CD4-positive, alpha-beta T cell treated with Interleukin-6 at 100 ng/mL for 8 hours (primary cell): Measurements from ENCODE around the gene MRC1.
A peak's percentile ranks its signal among the peaks of the same experiment; 100 is the strongest.

Experiments used
- DNase-seq: peaks from one replicate; pipeline ENCODE4 v3.0.0-alpha.2; 2020; ENCODE audit warnings: mixed read lengths, low spot score

Gene MRC1

DNA sequence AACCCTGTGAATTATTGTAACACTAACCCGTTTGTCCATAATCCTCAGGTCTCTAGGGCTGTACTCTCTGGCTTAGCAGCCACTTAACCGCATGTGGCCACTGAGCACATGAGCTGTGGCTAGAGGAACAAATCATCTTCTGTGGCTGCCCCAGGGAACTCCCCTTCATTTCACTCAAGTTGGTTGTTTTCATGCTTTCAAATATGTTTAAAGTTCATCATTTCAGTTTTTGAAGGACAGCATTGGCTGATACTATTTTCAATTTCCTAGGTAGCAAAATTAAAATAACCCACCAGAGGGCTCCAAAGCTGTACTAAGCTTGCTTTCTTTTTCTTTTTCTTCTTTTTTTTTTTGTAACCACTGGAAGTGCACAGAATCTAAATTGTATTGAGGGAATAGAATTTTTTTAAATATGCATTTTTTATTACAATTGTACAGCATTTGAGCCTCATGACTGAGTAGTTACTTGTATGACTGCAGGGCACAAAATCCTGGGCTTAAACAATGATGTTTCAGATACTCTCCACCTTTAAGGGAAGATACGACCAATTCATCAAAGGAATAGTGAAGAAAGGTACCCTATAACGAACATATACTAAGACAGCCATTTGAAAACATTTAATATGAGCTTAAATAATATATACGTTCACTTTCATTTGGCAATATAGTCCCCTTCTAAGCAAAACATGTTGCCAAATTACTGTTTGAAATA lies 38.6 kb downstream of the MRC1 start:
- no peak for DNase-seq

DNA sequence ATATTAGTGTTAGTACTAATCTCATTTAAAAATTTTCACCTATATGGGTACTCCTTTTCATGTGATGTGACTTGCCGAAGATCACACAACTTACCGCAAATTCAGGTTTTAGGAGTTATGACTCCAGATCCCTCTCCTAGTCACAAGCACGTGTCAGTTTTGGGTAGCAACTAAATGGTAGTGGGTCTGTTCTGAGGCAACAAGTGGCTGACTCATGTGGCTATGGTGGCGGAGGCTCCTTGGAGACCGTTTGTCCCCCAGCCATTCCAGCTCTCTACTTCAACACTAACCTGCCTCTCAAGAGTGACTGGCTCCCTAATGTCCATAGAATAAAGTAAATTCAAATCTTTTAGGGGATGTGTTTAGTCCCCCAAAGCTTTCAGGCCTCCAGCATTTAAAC lies 39.5 kb downstream of the MRC1 start:
- DNase-seq = no peak

DNA sequence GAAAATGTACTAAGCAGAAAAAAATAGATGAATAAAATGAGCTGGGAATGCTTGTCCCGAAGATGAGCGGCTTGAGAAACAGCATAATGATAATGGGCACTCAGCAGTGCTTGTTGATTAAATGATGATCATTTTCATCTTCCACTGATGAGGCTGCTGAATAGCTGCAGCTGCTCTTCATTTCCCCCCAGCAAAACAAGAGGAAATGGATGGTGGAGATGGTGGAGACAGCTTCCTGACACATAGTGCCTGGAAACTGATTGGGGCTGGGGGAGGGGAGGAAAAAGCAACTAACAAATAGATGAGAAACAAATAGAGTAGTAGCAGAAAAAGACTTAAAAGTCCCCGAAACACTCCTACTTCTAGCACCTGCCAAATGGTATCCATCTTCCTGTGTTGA lies 41.4 kb downstream of the MRC1 start:
- DNase-seq = no peak

DNA sequence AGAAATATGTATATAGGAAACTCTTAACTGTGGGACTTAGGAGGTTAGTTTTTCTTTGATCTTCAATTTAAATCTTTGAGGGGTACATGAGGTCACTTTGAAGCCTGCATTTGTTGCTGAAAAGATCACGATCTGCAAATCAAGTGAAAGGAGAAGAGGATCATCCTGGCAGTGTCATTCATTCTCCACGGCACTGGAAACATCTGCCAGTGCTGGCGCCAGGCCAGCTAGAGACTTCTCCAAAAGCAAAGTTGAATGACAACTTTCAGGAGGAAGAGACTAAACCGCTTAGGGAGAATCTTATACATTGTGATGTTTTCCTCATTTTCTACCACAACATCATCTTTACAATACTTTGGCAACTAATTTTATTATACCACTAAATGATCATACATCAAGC lies 42.5 kb downstream of the MRC1 start:
- no peak for DNase-seq

DNA sequence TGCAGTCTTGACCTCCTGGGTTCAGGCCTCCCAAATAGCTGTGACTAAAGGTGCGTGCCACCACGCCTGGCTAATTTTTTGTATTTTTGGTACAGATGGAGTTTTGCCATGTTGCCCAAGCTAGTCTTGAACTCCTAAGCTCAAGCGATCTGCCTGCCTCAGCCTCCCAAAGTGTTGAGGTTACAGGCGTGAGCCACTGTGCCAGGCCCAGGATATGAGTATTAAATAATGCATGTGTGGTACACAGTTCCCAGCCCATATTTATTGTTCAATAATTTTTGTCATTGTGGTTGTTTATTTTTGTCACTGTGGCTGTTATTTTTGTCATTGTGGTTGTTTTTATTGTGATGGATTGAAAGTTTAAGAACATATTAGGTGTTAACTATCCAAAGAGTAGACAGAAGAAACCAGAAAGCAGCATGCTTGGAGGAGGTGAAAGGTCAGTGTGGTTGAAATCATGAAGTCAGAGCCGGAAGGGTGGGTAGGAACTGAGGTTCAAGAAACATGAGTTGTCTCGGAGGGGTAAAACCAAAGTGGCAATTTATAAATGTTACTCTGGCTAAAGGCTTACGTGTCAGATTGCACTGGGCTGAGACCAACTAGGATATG lies 45.0 kb downstream of the MRC1 start:
- DNase-seq = no peak

DNA sequence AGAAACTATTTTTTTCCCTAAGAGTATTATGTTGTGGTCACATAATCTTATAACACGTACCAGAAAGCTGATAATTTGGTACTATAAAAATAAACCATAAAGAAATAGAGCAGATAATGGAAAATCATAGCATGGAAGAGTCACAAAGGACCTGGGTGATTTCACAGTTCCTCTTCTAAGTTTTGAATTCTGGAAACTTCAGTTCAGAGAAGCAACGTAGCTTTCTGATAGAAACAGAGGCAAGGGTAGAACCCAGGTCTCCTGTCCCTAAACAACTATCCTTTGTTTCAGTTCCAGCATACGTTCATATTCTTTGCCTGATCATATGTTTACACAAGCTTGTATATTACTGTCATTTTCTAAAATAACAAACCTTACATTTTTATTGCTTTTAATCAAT lies 47.9 kb downstream of the MRC1 start:
- DNase-seq = no peak

DNA sequence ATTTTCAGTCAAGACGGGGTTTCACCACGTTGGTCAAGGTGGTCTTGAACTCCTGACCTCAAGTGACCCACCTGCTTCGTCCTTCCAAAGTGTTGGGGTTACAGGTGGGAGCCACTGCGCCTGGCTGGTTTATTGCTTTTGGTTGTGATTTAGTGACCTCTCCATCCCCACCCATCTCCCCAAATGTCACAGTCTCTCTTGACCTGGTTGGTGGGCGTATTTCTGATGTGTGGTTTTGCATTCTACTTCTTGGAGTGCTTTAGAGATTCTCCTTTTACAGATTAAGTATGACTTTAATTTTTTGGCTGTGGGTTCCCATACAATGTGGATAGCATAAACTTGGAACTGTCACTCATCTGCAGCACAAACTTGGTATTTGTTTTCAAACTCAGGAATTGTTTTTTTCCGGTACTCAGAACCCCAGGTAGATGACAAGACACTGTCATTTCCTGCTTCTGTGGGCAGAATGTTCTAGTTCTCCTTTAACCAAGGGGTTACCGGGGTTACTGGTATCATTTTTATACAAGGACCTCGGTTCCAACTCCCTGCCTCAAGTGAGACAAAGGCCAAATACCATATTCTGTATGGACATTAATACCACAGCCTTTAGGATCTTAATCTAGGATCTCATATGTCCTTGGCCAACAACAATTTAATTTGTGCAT lies 50.5 kb downstream of the MRC1 start:
- peak; percentile 3 for DNase-seq

DNA sequence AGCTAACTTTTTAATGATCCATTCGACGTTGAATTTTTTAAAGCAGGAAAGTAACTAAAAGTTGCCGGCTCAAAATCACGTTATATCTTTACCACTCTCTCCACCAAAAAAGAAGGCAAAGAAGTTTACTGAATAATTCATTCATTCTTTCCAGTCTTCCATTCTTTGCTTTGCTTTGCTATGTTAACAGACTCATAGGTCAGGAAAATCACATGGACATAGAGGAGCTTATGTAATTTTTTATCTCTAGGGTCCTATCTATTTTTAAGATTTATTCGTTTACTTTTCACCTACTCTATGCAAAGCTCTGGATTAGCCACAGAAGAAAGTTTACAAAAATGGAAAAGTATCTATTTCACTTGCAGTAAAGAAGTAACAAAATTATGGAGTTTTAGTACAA lies 52.6 kb downstream of the MRC1 start:
- DNase-seq = no peak

DNA sequence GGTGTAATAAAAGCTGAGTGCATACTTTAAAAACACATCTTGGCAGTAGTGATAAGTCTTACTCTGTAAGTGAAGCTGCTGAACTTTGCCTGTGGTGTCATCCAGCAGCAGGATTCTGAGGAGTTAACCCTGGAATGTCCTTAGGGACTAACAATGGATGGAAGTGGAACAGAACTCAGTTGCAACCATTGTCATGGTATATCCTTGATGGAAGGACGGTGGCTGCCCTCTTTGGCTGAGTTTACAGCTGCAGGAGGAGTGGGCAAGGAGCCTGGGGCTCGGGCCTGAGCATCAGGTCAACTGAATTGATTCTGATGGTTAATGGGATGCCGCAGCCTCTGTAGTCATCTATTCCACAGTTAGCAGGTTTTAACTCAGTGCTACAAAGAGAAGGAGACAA lies 56.2 kb downstream of the MRC1 start:
- DNase-seq = no peak

DNA sequence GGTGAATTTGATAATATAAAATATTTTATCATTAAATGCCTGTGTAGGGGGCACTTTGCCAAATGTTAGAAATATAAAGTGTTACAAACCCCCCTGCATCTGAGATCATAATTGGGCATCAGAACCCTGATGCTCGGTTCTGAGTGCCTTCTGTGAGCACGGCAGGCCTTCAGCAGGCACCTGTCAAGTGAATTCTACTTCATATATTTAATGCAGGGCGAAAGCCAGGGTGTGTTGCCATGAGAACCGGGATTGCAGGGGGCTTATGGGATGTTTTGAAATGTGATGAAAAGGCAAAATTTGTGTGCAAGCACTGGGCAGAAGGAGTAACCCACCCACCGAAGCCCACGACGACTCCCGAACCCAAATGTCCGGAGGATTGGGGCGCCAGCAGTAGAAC lies 57.2 kb downstream of the MRC1 start:
- DNase-seq = no peak

DNA sequence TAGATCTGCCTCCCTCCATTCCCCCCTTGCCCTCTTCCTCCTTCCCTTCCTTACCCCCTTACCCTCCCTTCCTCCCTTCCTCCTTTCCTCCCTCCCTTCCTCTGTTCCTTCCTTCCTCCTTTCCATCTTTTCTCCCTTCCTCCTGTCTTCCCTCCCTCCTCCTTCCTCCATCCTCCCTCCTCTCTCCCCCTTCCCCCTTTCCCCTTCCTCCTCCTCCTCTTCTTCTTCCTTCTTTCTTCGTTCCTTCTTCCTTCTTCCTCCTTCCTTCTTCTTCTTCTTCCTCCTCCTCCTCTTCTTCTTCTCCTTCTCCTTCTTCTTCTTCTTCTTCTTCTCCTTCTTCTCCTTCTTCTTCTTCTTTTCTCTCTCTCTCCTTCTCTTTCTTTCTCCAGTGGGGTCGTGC lies 57.9 kb downstream of the MRC1 start:
- no peak for DNase-seq

DNA sequence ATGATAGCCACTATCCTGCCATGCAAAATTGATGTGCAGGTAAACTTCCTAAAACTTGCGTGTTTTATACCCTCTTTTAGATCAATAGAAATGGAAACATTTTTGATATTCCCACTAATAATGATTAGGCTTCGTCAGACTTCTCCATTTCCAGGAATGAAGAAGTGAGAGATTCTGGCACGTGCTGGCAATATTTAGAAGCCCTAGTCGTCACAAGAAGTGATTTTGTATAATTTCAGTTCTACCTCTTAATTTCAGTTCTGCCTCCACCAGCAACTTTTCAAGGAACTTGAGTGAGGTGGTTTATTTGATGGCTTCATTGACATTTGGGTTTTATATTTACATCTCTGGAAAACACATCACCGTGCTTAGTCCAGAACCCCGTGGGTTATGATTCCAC lies 61.9 kb downstream of the MRC1 start:
- DNase-seq = no peak

DNA sequence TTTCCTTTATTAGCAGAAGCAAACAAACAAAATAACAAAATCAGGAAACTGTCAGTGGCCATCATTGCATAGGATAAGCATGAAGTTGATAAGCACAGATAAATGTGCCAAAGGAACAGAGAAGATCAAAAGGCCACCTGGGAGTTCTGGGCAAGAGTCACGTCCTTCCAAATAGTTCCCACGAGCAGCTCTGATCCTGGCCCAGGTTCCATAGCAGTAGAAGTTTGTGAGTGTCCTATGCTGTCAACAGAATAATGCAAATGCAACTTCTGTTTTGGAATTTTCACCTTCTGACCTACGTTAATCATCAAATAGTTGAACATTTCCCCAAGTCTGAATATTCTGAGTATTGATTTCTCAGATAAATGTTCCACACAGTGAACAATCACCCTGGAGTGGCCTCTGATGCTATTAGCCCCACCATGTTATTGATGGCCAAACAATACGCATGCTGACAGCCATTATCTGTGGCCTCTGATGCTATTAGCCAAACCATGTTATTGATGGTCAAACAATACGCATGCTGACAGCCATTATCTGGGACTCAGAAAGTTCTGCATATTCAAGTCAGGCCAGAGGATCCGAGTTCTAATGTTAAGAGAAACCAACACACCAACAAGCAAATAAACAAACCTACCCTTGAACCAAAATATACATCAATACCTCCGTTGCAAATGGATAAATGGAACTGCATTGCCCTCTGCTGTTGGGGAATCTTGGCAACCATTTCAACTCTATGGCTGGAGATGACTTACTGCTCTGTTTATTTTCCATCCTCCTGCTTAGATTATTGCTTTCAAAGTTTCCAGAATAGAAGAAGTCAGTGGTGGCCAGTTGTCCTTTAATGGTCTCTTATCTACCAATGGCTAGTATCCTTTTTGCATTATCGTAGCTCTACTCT lies 63.3 kb downstream of the MRC1 start:
- no peak for DNase-seq

DNA sequence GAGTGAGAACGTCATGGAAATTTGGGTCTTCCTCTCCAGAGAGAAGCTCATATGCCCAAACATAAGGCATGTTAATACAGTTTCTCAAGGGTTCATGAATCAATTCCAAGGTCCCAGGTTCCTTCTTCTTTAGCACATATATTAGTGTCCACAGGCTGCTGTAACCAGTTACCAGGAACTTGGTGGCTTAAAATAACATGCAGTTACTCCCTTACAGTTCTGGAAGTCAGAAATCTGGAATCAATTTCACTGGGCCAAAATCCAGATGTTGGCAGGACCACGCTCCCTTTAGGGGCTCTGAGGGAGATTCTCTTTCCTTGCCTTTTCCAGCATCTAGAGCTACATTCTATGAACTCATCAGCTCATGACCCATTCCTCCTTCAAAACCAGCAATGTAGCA lies 64.8 kb downstream of the MRC1 start:
- DNase-seq = no peak

DNA sequence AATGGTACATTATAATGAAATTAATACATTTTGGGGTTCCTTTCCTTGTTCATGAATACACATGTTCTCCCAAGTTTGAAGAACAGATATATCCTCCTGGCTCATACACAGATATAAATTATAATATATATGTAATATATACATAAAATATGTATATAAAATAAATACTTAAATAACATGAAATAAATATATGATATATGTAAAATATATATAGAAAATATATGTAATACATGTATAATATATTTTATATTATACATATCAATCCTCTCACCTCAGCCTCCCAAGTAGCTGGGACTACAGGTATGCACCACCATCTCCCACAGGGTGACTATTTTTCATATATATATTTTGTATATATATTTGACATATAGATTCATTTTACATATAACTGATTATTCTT lies 68.0 kb downstream of the MRC1 start:
- DNase-seq = no peak

DNA sequence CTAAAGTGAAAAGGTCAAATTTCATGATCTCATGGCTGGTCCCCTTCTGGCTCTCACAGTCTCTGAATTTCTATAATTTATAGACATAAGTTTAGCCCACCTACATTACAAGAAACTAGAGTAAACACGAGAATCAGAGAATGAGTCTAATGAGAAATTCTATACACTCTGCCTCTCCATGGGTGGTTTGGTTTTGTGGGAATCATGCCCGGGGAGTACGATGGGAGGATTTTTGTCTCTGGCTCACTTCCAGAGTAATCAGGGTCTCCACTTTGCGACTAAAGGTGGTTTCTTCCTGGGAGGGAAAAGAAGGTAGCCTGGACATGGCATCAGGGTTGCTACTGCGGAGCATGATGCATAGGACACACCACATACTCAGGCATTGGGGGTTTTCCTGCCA lies 69.7 kb downstream of the MRC1 start:
- no peak for DNase-seq

DNA sequence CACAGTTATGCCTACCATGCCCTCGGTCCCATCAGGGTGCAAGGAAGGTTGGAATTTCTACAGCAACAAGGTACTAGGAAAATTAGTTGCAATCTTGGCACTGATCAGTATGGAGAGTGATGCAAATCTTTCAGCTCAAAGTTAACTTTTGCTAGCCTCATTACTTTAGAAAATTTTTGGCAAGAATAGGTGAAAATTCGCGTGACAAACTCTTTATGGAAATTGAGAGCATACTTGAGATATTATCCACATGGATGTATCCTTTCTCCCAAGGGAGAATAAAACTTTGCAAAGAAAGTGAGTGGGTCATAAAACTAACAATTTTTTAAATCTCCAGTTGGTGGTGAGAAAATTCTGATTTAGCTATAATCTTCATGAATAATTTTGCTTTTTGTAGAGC lies 71.5 kb downstream of the MRC1 start:
- DNase-seq = no peak

DNA sequence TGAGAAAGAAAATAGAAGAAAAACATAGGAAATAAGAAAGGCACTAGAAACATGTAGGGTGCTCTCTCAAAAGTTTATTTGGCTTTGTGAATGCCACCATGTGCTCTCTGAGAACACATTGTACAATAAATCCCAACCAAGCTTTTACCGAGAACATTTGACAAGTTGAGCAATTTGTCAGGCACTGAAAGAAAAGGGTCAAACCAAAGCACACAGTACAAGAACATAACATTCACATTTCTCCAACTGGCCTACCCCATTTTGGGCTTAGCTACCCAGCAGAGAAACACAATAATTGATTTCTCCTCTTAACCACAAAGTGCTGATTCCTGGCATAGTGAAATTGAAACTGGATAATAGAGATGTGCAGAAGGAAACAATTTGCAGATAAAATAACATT lies 73.4 kb downstream of the MRC1 start:
- DNase-seq = no peak

DNA sequence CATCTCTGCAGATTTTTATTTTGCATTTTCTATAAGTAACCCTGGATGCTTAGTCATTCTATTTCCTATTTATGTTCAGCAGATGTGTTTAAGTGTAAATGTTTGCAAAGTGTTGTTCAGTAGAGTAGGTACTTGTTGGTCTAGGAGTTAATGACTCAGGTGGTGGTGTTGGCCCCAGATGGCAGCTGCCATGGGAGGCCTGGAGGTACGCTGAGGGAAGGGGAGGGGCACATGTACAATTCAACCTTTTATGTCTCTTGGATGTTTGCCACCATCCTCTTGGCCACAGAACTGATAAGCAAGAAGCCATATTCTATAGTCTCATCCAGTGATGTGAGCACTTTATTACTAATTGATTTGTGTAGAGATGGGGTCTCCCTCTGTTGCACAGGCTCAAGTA lies 74.5 kb downstream of the MRC1 start:
- no peak for DNase-seq

DNA sequence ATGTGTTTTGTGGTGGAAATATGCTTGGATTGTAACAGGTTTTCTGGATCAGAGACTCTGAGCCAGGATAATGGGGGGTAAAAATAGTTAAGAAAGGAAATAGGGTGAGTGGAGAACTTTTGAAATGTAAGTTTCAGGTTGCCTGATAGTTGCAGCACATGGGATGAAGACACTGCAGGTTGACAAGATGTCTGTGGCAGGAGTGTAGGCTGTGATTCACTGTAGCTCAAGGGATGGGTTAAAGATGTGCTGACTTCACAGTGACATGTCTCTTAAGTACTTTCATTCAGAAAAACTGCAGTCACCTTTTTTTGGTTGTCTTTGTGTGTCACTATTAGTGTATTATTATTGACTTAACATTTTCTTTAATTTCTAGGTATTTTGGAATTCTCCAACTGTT lies 79.0 kb downstream of the MRC1 start:
- DNase-seq = no peak

DNA sequence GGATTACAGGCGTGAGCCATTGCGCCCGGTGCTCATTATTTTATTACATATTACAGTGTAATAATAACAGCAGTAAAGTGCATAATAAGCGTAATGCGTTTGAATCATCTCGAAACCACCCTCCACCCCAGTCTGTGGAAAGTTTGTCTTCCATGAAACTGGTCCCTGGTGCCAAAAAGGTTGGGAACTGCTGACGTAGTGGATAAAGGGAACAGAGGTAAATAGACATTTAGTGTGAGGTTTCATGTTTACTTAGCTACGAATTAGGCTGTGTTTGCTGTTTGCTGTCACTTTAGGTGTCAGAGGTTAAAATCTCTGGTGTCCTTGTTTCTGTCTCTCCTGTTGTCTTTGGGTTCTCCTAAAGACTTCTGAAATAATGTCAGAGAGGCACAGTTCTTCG lies 82.3 kb downstream of the MRC1 start:
- no peak for DNase-seq

DNA sequence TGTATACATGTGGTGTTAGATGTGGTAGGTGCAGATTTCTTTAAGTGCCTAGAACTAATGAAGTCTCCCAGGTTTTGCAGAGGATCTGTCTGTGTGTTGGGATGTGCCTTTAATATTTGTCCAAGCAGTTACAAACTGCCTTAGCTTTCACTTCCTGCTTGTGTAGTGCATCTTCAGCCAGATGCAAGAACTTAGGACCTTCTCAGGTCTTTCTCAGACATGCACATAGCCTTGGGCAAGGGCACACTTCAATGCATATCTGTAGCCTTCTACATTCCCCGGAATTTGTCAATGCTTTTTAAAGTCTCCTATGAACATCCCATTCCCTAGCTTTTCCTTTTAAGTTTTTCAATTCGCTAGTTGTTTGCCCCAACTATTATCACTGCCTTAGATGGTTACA lies 95.4 kb downstream of the MRC1 start:
- no peak for DNase-seq

DNA sequence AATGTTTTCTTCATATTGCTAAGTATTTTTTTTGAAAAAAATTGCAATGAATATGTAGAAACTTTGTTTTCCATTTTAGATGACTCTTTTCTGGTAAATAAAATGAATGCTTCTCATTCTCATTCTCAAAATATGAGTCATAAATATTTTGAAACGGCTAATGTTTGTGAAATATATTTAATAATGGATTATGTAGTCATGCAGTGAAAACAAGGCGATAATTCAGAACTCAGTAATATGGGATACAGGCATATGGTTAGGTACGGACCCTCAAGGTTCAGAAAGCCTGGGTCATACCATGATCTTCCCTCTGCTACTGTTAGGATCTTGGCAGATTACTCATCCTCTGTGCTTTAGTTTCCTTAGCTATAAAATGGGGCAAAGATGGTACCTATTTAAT lies 96.3 kb downstream of the MRC1 start:
- DNase-seq = no peak
